ENCODE results near the gene NMU. TPM values are rescaled to one million over a fixed set of nuclear protein-coding genes. Genes with fewer than 3 reads are reported as not detected.
"Not testable (repeated sequence)": the region's sequence is repeated elsewhere in the genome, so short reads cannot be mapped to it uniquely, and the experiment has no call there.

NMU gene
- not detected in 2 replicates for total RNA-seq
- polyA plus RNA-seq (2012): 0.10 TPM

GRCh38 chr4:55635741-55636655 lies at the start of gene NMU:
TSS of gene NMU (minus strand) at chr4:55636298. CDS start at chr4:55636192, 106 bp downstream.
- peak; percentile 34 for DNase-seq (ENCODE audit: low read depth)

- DNase-seq (ENCODE audit: low read depth): no peak
Observed at GRCh38 chr4:55684276-55684675, 48.2 kb upstream of the NMU start.

GRCh38 chr4:55682797-55683196 lies 46.7 kb upstream of the NMU start:
- not testable (repeated sequence) for DNase-seq (ENCODE audit: low read depth)

- DNase-seq (ENCODE audit: low read depth): no peak
Observed at GRCh38 chr4:55682295-55682694, 46.2 kb upstream of the NMU start.

GRCh38 chr4:55681430-55681829 lies 45.3 kb upstream of the NMU start:
- no peak for DNase-seq (ENCODE audit: low read depth)

GRCh38 chr4:55675196-55675793 lies 39.2 kb upstream of the NMU start:
- peak; percentile 76 for DNase-seq (ENCODE audit: low read depth)

- DNase-seq (ENCODE audit: low read depth): no peak
Observed at GRCh38 chr4:55673424-55673823, 37.3 kb upstream of the NMU start.

GRCh38 chr4:55671667-55672066 lies 35.6 kb upstream of the NMU start:
- no peak for DNase-seq (ENCODE audit: low read depth)

GRCh38 chr4:55670695-55671094 lies 34.6 kb upstream of the NMU start:
- DNase-seq (ENCODE audit: low read depth): no peak

GRCh38 chr4:55668449-55668848 lies 32.4 kb upstream of the NMU start:
- no peak for DNase-seq (ENCODE audit: low read depth)

- DNase-seq (ENCODE audit: low read depth): no peak
Observed at GRCh38 chr4:55666535-55666934, 30.4 kb upstream of the NMU start.

- no peak for DNase-seq (ENCODE audit: low read depth)
Observed at GRCh38 chr4:55663145-55663544, 27.0 kb upstream of the NMU start.

- DNase-seq (ENCODE audit: low read depth): no peak
Observed at GRCh38 chr4:55661398-55662056, 25.4 kb upstream of the NMU start.

GRCh38 chr4:55658657-55659056 lies 22.6 kb upstream of the NMU start:
- no peak for DNase-seq (ENCODE audit: low read depth)

- no peak for DNase-seq (ENCODE audit: low read depth)
Observed at GRCh38 chr4:55654131-55654530, 18.0 kb upstream of the NMU start.

- DNase-seq (ENCODE audit: low read depth): no peak
Observed at GRCh38 chr4:55650483-55650882, 14.4 kb upstream of the NMU start.

- DNase-seq (ENCODE audit: low read depth): no peak
Observed at GRCh38 chr4:55637272-55637820, 1.2 kb upstream of the NMU start.

GRCh38 chr4:55636656-55636999 lies 530 bp upstream of the NMU start:
- no peak for DNase-seq (ENCODE audit: low read depth)

- DNase-seq (ENCODE audit: low read depth): no peak
Observed at GRCh38 chr4:55635282-55635681, 816 bp downstream of the NMU start.

GRCh38 chr4:55634417-55635128 lies 1.5 kb downstream of the NMU start:
- DNase-seq (ENCODE audit: low read depth): no peak

GRCh38 chr4:55633903-55634302 lies 2.2 kb downstream of the NMU start:
- no peak for DNase-seq (ENCODE audit: low read depth)

Measured in myocyte (in vitro differentiated cells).